ENCODE results near the gene PSMB11.

- no peak for TF ChIP-seq EZH2phosphoT487 (IDR thresholded peaks at IDR 0.05; ENCODE audit: low read depth, severe bottlenecking, unreplicated experiment)
- TF ChIP-seq CTCF (IDR thresholded peaks at IDR 0.05; ENCODE audit: poor library complexity): no peak
Measured at GRCh38 chr14:23077962-23078361, 36.0 kb downstream of the PSMB11 start.

Data from hepatocyte (in vitro differentiated cells).